OCI-LY1 (cell line): Measurements from ENCODE around the gene CTNNA3.

Source experiments
- EZH2 ChIP-seq: fragments of 200-600 bp; sonication (generic), shearing (Covaris generic); IDR thresholded peaks from 2 replicates; pipeline ENCODE4 v1.8.0; 2017; ENCODE audit warnings: borderline replicate concordance, mixed run types, mild to moderate bottlenecking, antibody characterized with exemption, low read length, moderate library complexity, mixed read lengths
- TF ChIP-seq, protein P1 (sequence below): fragments of 200-600 bp; sonication (generic), shearing (Covaris generic); IDR thresholded peaks from 2 replicates; pipeline ENCODE4 v1.5.1; 2017; ENCODE audit warnings: mild to moderate bottlenecking, antibody characterized with exemption, low read length, moderate library complexity, mixed read lengths

GRCh38 chr10:67603086-67603485 lies 92.9 kb downstream of the CTNNA3 start:
- TF ChIP-seq, protein P1, sequence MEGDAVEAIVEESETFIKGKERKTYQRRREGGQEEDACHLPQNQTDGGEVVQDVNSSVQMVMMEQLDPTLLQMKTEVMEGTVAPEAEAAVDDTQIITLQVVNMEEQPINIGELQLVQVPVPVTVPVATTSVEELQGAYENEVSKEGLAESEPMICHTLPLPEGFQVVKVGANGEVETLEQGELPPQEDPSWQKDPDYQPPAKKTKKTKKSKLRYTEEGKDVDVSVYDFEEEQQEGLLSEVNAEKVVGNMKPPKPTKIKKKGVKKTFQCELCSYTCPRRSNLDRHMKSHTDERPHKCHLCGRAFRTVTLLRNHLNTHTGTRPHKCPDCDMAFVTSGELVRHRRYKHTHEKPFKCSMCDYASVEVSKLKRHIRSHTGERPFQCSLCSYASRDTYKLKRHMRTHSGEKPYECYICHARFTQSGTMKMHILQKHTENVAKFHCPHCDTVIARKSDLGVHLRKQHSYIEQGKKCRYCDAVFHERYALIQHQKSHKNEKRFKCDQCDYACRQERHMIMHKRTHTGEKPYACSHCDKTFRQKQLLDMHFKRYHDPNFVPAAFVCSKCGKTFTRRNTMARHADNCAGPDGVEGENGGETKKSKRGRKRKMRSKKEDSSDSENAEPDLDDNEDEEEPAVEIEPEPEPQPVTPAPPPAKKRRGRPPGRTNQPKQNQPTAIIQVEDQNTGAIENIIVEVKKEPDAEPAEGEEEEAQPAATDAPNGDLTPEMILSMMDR: no peak
- no peak for TF ChIP-seq EZH2
